GM19238 (cell line): ENCODE measurements around the gene KRT72.

Experiments used
- DNase-seq: peaks from one replicate; pipeline ENCODE4 v3.0.0; 2011; ENCODE audit warnings: low spot score; ENCODE audit not compliant: insufficient read length

The KRT72 gene

GRCh38 chr12:52600941-52601481 is at the start of gene KRT72:
Gene KRT72, minus strand, starts transcription at chr12:52601463. Its CDS starts 11 bp downstream, at chr12:52601452.
- DNase-seq: no peak

GRCh38 chr12:52650520-52651081 is 49.3 kb upstream of the KRT72 start:
- DNase-seq: no peak

GRCh38 chr12:52649066-52649465 is 47.8 kb upstream of the KRT72 start:
- no peak for DNase-seq

DNA sequence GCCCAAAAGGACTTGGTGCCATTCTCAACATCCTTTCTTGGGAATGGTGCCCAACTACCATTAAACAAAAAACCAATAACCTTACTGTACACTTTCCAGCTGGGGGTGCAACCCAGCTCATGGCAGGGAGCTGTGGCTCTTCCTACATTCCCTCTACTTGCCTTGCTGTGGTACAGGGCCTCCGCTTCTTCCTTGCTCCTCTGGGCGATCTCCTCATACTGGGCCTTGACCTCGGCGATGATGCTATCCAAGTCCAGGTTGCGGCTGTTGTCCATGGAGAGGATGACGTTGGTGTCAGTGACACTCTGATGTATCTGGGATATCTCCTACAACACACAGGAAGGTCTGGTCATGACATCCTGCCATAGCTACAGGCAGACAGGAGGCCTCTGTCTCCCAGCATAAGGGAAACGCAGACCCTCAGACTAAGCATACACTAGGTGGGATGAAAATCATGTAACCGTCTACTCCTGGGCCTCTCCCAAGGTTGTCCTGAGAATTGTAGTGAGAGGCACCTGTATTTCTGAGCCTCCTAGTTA is 46.8 kb upstream of the KRT72 start:
- no peak for DNase-seq

GRCh38 chr12:52647601-52648000 is 46.3 kb upstream of the KRT72 start:
- no peak for DNase-seq

GRCh38 chr12:52646613-52647012 is 45.4 kb upstream of the KRT72 start:
- DNase-seq: no peak

GRCh38 chr12:52645982-52646381 is 44.7 kb upstream of the KRT72 start:
- no peak for DNase-seq

DNA sequence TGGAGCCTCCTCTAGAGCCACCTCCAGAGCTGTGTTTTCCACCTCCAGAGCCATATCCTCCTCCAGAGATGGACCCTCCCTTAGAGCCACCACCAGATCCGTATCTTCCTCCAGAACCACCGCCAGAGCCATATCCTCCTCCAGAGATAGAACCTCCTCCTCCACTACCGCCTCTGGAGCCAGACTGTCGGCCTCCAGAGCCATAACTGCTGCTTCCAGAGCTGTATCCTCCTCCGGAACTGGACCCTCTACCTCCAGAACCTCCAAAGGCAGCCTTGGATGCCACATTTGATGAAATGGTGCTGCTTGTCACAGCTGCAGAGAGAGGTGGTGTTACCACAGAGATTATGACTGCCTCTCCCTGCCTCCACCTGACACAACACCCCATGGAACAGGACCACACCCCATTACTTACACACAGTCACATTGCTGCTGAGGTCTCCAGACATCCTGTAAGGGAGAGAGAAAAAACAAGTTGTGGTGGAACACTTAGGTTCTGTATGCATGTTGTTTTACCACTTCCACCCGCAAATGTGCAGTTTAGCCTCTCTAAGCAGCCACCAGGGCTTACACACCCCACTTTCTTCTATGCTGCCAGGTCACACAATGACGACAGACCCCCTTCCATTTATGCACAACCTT is 44.0 kb upstream of the KRT72 start:
- no peak for DNase-seq

DNA sequence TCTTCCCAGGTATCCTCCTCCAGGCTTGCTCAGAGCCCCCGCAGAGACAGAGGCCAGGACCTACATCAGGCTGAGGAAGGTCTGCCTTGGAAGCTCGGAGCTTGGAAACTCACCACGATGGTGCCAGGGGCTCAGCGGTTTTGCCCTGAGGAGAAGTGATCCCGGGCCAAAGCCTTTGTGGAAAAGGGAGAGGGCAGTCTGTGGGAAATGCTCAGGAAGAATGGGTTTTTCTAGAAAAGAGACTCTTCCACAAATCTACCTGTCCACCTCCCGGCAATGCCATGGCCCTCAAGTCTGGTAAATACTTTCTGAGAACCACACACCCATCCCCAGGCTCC is 42.8 kb upstream of the KRT72 start:
- DNase-seq: no peak

- DNase-seq: no peak
Measured at GRCh38 chr12:52643233-52644077, 42.2 kb upstream of the KRT72 start.

GRCh38 chr12:52641468-52641867 is 40.2 kb upstream of the KRT72 start:
- DNase-seq: no peak

DNA sequence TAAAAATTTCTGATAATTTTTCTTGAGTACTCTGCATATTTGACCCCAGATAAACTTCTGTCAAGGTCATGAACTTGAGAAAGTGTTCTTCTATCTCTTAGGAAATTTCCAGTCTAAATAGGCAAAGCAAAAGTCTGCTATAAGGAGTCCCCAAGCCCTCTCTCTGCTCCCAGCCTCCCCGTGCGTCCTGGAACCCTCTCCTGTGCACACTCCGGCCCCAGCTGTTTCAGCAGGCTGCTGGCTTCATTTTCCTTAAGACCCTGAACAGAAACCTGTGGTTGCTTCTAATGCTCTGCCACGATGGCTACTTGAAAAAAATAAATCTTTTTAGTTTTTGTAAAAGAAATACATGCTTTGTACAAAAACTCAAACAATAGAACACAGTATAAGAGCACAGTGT is 36.0 kb upstream of the KRT72 start:
- no peak for DNase-seq

GRCh38 chr12:52636592-52637258 is 35.5 kb upstream of the KRT72 start:
- no peak for DNase-seq

DNA sequence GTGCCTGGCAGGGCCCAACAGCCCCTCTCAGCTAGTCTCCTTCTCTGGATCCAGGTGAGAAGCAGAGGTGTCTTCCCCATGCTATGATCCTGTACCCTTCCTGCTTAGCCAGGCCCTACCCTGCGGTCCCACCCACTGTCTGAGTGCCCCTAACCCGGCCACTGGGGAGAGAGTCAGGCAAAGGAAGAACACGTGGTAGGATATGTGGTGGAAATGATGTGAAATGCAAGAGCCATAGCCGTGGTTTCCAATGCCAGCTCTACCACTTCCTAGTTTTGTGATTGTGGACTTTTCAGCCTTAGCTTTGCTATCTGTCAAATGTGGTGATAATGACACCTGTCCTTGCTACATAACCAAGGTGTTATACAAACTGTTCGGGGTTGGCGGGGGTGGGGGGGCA is 34.9 kb upstream of the KRT72 start:
- DNase-seq: no peak

GRCh38 chr12:52634266-52635056 is 33.2 kb upstream of the KRT72 start:
- no peak for DNase-seq

DNA sequence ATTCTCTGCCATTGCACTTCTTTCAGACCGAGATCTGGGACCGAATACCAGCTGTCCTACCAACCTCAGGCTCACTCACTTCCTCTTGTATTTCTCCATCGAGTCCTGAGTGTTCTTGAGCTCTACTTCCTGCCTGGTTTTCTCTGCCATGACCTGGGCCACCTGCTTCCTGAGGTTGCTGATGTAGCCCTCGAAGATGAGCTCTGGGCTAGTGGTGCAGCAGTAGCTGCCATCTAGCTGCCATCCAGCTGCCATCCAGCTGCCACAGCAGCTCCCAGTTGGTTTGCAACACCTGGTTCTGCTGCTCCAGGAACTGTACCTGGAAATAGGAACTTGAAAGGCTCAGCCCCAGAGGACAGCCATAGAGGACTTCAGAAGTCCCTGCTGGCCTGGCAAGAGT is 32.1 kb upstream of the KRT72 start:
- DNase-seq: no peak

- DNase-seq: no peak
Measured at GRCh38 chr12:52632656-52633055, 31.4 kb upstream of the KRT72 start.

- DNase-seq: no peak
Measured at GRCh38 chr12:52631676-52632459, 30.6 kb upstream of the KRT72 start.

GRCh38 chr12:52631264-52631663 is 30.0 kb upstream of the KRT72 start:
- DNase-seq: no peak

GRCh38 chr12:52630599-52631200 is 29.4 kb upstream of the KRT72 start:
- DNase-seq: no peak
